GM19238 (cell line): ENCODE data around the gene GARIN5B.

ENCODE experiments used
- DNase-seq: peaks from one replicate; pipeline ENCODE4 v3.0.0; 2011; ENCODE audit warnings: low spot score; ENCODE audit not compliant: insufficient read length

GARIN5B gene

GRCh38 chr19:55324662-55325061, 38.4 kb downstream of the GARIN5B start:
- DNase-seq: no peak

- DNase-seq: no peak
Observed at GRCh38 chr19:55322204-55322885, 40.7 kb downstream of the GARIN5B start.

GRCh38 chr19:55321466-55322137, 41.5 kb downstream of the GARIN5B start:
- no peak for DNase-seq

- no peak for DNase-seq
Observed at GRCh38 chr19:55320844-55321419, 42.1 kb downstream of the GARIN5B start.

- peak; percentile 37 for DNase-seq
Observed at GRCh38 chr19:55319785-55320184, 43.3 kb downstream of the GARIN5B start.

GRCh38 chr19:55316646-55317045, 46.4 kb downstream of the GARIN5B start:
- no peak for DNase-seq

GRCh38 chr19:55315956-55316525, 47.0 kb downstream of the GARIN5B start:
- DNase-seq: no peak

GRCh38 chr19:55314396-55314795, 48.7 kb downstream of the GARIN5B start:
- DNase-seq: no peak

- DNase-seq: no peak
Observed at GRCh38 chr19:55312621-55313512, 50.2 kb downstream of the GARIN5B start.

GRCh38 chr19:55311797-55312196, 51.3 kb downstream of the GARIN5B start:
- no peak for DNase-seq

GRCh38 chr19:55311397-55311796, 51.7 kb downstream of the GARIN5B start:
- DNase-seq: no peak

GRCh38 chr19:55310498-55310897, 52.6 kb downstream of the GARIN5B start:
- DNase-seq: no peak

- no peak for DNase-seq
Observed at GRCh38 chr19:55309448-55309847, 53.6 kb downstream of the GARIN5B start.

- DNase-seq: no peak
Observed at GRCh38 chr19:55308281-55308680, 54.8 kb downstream of the GARIN5B start.

GRCh38 chr19:55306712-55307111, 56.3 kb downstream of the GARIN5B start:
- no peak for DNase-seq

GRCh38 chr19:55305983-55306562, 57.0 kb downstream of the GARIN5B start:
- DNase-seq: no peak

- peak; percentile 55 for DNase-seq
Observed at GRCh38 chr19:55305491-55305890, 57.6 kb downstream of the GARIN5B start.

- no peak for DNase-seq
Observed at GRCh38 chr19:55304980-55305379, 58.1 kb downstream of the GARIN5B start.
